CD4-positive, alpha-beta T cell treated with Interleukin-1 beta for 1 hour (primary cell): Measurements from ENCODE around the gene NEK3.
"Not testable (repeated sequence)": the region's sequence is repeated elsewhere in the genome, so short reads cannot be mapped to it uniquely, and the experiment has no call there.

Experiments
- DNase-seq, 2 donors: peaks; one replicate each; pipeline ENCODE4 v3.0.0-alpha.2; 2020 to 2022

NEK3 gene

DNA sequence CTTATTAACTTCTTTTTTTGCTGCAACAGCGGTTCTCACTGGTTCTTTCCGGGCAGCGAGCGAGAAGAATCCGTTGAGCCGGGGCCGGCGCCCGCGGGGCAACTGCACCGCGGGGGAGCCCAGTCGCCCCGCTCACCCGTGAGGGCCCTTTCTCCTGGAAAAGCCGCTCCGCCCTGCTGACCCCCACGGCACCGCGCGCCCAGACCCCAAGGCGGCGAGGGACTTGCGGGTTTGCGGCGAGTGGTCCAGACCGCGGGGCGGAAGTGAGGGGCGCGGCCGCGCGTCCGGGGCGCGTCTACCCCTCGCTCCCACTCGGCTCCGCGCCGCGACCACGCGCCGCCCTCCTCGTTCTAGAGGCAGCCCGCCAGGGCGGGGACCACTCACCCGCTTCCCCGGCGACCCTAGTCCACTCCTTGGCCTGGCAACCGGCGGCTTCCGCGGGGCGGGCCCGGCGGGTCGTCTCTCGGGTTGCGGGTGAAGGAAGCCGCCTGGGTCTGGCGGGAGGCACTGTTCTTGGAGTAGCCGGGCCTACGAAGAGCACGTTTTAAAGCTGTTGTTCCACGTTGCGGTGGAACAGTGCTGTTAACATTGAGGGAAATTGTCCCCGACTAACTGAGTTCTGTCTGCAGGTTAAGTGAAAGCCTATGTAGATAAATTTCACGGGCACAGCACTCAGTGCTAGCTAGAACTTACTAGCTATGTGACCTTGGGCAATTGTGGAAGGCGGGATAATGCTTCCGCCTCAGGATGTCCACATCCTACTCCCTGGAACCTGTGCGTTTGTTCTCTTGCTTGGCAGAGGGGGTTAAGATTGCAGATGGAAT, at the start of gene NEK3:
NEK3 (minus strand) TSS at position 439 of the 824 bp plus-strand sequence. CDS start 3,406 bp downstream, outside the sequence.
- DNase-seq: peak; percentile 51

DNA sequence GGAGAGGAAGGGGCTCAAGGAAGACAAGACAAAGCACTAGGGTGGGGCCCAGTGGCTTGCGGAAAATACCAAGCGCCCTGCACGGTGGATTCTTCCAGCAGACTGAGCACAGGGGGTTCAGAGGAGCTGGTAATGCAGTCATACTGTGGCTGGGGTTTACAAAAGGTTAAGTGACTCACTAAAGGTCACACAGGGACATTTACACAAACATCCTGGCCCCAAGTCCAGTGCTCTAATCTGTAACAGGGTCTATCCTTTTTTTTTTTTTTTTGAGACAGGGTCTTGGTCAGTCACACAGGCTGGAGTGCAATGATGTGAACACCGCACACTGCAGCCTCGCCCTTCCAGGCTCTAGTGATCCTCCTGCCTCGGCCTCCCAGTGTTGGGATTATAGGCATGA, 49.0 kb upstream of the NEK3 start:
- DNase-seq: not testable (repeated sequence)

GRCh38 chr13:52207896-52208295, 48.5 kb upstream of the NEK3 start:
- not testable (repeated sequence) for DNase-seq

GRCh38 chr13:52207337-52207736, 47.9 kb upstream of the NEK3 start:
- not testable (repeated sequence) for DNase-seq

DNA sequence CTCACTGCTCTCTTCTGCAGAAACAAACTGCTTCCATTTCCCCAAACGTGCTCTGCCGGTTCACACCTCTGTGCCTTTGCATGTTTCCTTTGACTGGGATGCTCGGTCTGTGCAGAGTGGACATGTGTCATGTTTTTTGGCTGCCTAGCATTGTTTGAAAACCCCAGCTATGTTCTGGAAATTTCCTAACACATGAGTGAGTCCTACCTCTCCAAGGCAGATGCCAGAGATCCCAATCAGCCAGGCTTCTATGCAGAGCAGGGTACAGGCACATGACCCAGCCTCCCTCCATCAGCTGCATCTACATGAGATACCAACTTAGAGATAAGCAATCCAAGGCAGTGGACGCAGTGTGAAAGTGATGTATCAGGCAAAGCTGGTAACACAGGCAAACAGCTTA, 45.1 kb upstream of the NEK3 start:
- DNase-seq: not testable (repeated sequence)

- peak in 1 of 2 donors; percentile 56 for DNase-seq
Measured at GRCh38 chr13:52203864-52204263, 44.5 kb upstream of the NEK3 start.

GRCh38 chr13:52202506-52202905, 43.1 kb upstream of the NEK3 start:
- not testable (repeated sequence) for DNase-seq

- peak; percentile 19 to 63 for DNase-seq
Measured at GRCh38 chr13:52201439-52202193, 42.2 kb upstream of the NEK3 start.

GRCh38 chr13:52195401-52195837, 36.0 kb upstream of the NEK3 start:
- DNase-seq: peak; percentile 70 to 81

DNA sequence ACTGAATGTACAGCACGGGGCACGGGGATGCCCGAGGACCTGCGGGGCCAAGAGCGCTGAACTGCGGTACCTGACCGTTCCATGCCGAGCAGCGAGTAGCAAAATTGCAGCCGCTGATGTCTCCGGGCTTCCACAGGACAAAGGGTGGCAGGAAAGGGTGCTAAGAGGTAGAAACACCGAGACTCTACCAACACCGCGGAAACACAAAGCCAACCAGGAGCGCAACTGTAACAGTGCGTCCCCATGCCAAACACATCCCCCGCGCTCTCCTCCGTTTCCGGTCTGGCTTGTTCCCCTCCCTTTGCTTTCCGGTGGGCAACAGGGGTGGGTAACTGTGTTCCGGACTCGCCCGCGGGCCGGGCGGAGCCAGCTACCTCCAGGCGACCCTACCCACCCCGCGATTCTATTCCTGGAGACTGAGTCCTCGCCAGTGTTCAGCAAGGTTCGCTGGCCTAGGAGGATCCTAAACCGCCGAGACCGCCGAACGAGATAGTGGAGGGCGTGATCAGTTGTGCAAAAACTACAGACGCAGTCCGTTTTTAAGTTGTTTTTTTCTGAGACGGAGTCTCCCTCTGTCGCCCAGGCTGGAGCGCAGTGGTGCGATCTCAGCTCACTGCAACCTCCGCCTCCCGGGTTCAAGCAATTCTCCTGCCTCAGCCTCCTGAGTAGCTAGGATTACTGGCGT, 34.9 kb upstream of the NEK3 start:
- peak; percentile 82 to 90 for DNase-seq

DNA sequence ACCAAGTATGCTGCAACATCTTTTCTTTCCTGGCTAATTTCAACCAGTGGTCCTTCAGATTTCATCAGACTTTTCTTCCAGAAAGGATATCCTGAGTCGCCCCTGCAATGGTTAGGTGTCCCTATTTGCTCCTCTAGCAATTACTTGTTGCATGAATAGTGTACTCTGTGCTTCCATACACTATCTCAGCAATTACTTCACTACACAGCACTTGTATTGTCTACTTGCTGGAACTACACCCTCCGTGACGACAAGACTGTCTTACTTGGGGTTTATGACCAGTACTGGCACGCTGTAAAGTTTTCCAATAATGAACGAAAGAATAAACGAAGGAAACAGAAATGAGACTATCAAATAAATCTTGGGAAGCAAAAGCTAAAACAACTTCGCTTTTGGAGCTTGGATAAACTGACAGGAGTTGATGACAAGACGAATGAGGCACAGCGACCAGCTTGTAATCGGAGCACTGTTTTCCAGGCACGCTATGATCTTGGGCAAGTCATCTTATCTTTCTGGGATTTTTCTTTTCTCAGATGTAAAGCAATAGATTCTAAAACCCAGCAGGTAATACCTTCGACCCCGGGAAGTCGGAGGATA, 34.3 kb upstream of the NEK3 start:
- peak in 1 of 2 donors; percentile 21 for DNase-seq

GRCh38 chr13:52187424-52188187, 28.2 kb upstream of the NEK3 start:
- peak in 1 of 2 donors; percentile 3 for DNase-seq

DNA sequence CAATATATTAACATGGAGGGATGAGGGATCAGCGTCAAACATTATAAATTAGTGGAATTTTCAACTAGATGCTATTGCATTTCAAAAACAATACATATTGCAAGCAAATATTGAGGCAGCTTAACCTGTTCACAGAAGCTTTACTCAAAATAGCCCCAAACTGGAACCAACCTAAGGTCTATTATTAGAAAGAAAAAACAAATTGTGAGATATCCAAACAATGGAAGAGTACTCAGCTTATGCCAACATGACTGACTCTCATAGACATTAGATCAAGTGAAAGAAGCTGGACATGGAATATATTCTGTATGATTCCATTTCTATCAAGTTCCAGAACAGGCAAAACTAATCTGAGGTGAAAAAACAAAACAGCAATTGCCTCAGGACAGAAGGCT, 27.6 kb upstream of the NEK3 start:
- no peak for DNase-seq

- not testable (repeated sequence) for DNase-seq
Measured at GRCh38 chr13:52181316-52181954, 22.0 kb upstream of the NEK3 start.

DNA sequence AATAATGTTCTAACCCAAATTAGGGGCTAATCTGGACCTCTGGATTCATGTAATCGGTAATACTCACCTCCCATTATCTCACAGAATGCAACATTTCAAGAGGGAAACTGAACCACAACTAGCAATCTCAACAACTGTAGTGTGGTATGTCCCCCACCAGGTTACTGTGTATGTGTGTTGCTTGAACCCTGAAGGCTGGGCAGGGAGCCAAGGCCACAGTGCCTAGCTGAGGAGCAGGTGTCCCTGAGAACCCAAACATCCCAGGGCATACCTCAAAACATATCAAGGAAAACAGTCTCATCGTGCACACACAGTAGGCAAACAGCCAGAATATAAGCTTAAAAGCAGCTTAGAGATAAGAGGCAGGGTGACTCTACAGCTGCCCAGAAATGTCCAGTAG, 20.5 kb upstream of the NEK3 start:
- no peak for DNase-seq

DNA sequence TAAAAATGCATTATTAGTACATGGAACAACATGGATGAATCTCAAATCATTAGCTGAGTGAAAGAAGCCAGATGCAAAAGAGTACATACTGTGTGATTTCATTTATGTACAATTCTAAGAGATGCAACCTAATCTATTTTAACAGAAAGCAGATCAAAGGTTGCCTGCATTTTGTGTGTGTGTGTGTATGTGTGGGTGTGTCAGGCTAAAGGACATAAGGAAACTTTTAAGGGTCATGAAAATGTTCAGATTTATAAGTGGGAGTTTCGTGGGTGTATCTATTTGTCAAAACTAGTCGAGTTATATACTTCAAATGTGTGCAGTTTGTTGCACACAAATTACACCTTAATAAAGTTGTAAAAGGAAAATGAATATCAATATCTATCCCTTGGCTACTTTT, 17.9 kb upstream of the NEK3 start:
- no peak for DNase-seq

DNA sequence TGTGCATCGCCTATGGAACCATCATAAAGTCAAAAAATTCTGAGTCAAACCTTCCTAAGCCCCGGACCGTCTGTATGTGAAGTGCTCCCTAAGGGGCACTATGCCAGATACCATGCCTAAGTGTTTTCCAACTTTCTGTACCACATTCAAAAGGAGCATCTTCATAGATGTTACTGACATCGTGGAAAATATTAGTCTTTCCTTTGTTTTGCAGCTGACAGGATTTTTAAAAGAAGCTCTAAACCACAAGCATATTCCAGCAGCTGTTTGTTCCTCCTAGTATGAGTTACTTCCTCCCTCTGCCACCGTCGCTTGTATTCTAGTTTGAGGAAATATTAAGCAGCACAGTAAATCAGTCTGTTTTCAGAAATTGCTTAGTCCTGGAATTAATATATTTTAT, 14.6 kb upstream of the NEK3 start:
- DNase-seq: not testable (repeated sequence)

GRCh38 chr13:52173373-52173772, 14.0 kb upstream of the NEK3 start:
- no peak for DNase-seq

GRCh38 chr13:52171686-52172085, 12.3 kb upstream of the NEK3 start:
- not testable (repeated sequence) for DNase-seq

DNA sequence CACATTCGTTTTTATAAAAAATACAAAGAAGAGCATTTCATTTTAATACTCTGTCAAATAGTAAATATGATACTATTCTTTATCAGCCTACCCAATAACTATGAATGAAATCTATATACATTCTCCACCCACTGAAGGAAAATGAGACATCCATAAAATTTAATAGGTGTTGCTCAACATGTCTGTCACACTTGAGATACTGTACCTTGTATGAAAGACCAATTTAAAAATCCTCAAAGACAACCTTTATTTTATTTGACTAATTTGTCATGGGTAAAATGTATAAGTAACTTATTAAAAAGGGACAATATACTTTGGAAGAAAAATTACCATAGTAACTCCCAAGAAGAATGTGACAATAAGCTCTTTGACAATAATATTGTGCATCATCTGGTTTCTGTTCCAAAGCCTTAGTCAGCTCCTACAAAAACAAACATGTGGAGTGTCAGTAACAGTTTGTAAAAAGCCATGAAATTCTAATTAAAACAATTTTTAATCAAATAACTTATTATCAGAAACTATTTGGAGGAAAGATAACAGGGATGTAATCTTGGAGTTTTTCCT, 11.5 kb upstream of the NEK3 start:
- not testable (repeated sequence) for DNase-seq

DNA sequence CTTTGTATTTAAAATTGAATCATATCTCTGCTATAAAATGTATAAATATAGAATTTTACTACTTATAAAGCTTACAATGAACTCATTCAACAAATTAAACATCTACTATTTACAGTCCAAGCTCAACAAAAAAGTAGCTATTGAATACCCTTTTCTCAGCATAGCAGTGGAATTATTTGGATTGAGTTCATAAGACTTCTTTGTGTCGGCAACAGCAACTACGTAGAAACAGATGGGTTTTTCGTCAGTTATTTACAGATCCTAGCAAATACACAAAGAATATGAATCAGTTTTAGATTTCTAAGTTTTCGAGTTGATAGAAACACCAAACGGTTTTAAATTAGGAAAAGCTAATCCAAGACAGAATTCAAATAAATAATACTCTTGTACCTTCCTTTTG, 10.4 kb upstream of the NEK3 start:
- DNase-seq: no peak
